ENCODE measurements around the gene GPR173. TPM values are rescaled to one million over a fixed set of nuclear protein-coding genes. Genes with fewer than 3 reads are reported as not detected.
A peak's percentile ranks its signal among the peaks of the same experiment; 100 is the strongest.

The GPR173 gene
- total and polyA plus RNA-seq, 2 experiments from 2014 or later, result 3.6 to 12.6 TPM

GRCh38 chrX:53028678-53029077 is 19.9 kb upstream of the GPR173 start:
- H3K36me3 ChIP-seq, result no peaks in the 10 kb centered on the region
- H3K27me3 ChIP-seq, result no peaks in the 10 kb centered on the region
- no peaks in the 10 kb centered on the region for H3K9me3 ChIP-seq (ENCODE audit: low read depth)
- H3K4me3 ChIP-seq, result no peak overlapping the region
- H3K27ac ChIP-seq, result no peak overlapping the region
- H3K4me1 ChIP-seq (ENCODE audit: low read depth), result no peaks in the 10 kb centered on the region
- TF ChIP-seq CTCF (IDR thresholded peaks at IDR 0.05; ENCODE audit: low read depth, low read length), result no peak
- no peak for DNase-seq (ENCODE audit: low read depth in 1 of 2, low spot score in 1 of 2)

GRCh38 chrX:53031380-53031779 is 17.2 kb upstream of the GPR173 start:
- Histone ChIP-seq H3K27me3 (no peaks in the 10 kb centered on the region), H3K36me3 (no peaks in the 10 kb centered on the region), H3K4me3 (no peak overlapping the region), H3K4me1 (ENCODE audit: low read depth) (no peaks in the 10 kb centered on the region), H3K9me3 (ENCODE audit: low read depth) (no peaks in the 10 kb centered on the region), H3K27ac (no peak overlapping the region)
- no peak for TF ChIP-seq CTCF (IDR thresholded peaks at IDR 0.05; ENCODE audit: low read depth, low read length)
- DNase-seq (ENCODE audit: low read depth in 1 of 2, low spot score in 1 of 2), result no peak

GRCh38 chrX:53036149-53036548 is 12.4 kb upstream of the GPR173 start:
- no peaks in the 10 kb centered on the region for H3K4me1 ChIP-seq (ENCODE audit: low read depth)
- no peaks in the 10 kb centered on the region for H3K9me3 ChIP-seq (ENCODE audit: low read depth)
- no peak for TF ChIP-seq CTCF (IDR thresholded peaks at IDR 0.05; ENCODE audit: low read depth, low read length)
- no peak for DNase-seq (ENCODE audit: low read depth in 1 of 2, low spot score in 1 of 2)
- no peaks in the 10 kb centered on the region for H3K36me3 ChIP-seq
- H3K4me3 ChIP-seq, result no peak overlapping the region
- H3K27me3 ChIP-seq, result no peaks in the 10 kb centered on the region
- no peak overlapping the region for H3K27ac ChIP-seq

- no peak overlapping the region for H3K27ac ChIP-seq
- H3K9me3 ChIP-seq (ENCODE audit: low read depth), result no peaks in the 10 kb centered on the region
- H3K4me3 ChIP-seq, result no peak overlapping the region
- no peak for DNase-seq (ENCODE audit: low read depth in 1 of 2, low spot score in 1 of 2)
- TF ChIP-seq CTCF (IDR thresholded peaks at IDR 0.05; ENCODE audit: low read depth, low read length), result no peak
- H3K36me3 ChIP-seq, result no peaks in the 10 kb centered on the region
- H3K27me3 ChIP-seq, result no peaks in the 10 kb centered on the region
- H3K4me1 ChIP-seq (ENCODE audit: low read depth), result no peaks in the 10 kb centered on the region
Observed at GRCh38 chrX:53039236-53039635, 9.4 kb upstream of the GPR173 start.

- H3K4me1 ChIP-seq (ENCODE audit: low read depth), result no peaks in the 10 kb centered on the region
- H3K27me3 ChIP-seq, result no peaks in the 10 kb centered on the region
- H3K27ac ChIP-seq, result no peak overlapping the region
- H3K9me3 ChIP-seq (ENCODE audit: low read depth), result no peaks in the 10 kb centered on the region
- no peak for TF ChIP-seq CTCF (IDR thresholded peaks at IDR 0.05; ENCODE audit: low read depth, low read length)
- no peak for DNase-seq (ENCODE audit: low read depth in 1 of 2, low spot score in 1 of 2)
- H3K4me3 ChIP-seq, result no peak overlapping the region
- no peaks in the 10 kb centered on the region for H3K36me3 ChIP-seq
Observed at GRCh38 chrX:53044995-53045394, 3.6 kb upstream of the GPR173 start.

- DNase-seq (ENCODE audit: low read depth in 1 of 2, low spot score in 1 of 2), result peak in 1 of 2 donors; percentile 2
- Histone ChIP-seq H3K27ac (no peak overlapping the region), H3K36me3 (no peaks in the 10 kb centered on the region), H3K27me3 (no peaks in the 10 kb centered on the region), H3K4me3 (no peak overlapping the region), H3K9me3 (ENCODE audit: low read depth) (no peaks in the 10 kb centered on the region), H3K4me1 (ENCODE audit: low read depth) (no peaks in the 10 kb centered on the region)
- peak; percentile 31 for TF ChIP-seq CTCF (IDR thresholded peaks at IDR 0.05; ENCODE audit: low read depth, low read length)
Observed at GRCh38 chrX:53047228-53047627, 1.4 kb upstream of the GPR173 start.
